Adrenal gland (tissue), 5 donors: ENCODE measurements around the gene DNAH1.

ENCODE experiments used
- POLR2A ChIP-seq, 2 donors: fragments of 450-650 bp; IDR thresholded peaks; one replicate each; pipeline ENCODE4 v1.6.1; 2017; ENCODE audit warnings: antibody characterized with exemption in 2 of 2, mild to moderate bottlenecking in 2 of 2, moderate library complexity in 1 of 2
- TF ChIP-seq, protein P1 (sequence below), 6 experiments: fragments of 450-650 bp in 4 of 6; fragments of 200-600 bp in 2 of 6; sonication (generic) in 1 of 6; IDR thresholded peaks; 1 replicate in 5 of 6; 2 replicates in 1 of 6; pipeline versions ENCODE4 v1.5.1 to v1.8.0; 2016 to 2021; ENCODE audit warnings: antibody characterized with exemption in 6 of 6, mild to moderate bottlenecking in 2 of 6, moderate library complexity in 1 of 6
- donor health status: DM: no; HTN: no; CAD: no.

DNA sequence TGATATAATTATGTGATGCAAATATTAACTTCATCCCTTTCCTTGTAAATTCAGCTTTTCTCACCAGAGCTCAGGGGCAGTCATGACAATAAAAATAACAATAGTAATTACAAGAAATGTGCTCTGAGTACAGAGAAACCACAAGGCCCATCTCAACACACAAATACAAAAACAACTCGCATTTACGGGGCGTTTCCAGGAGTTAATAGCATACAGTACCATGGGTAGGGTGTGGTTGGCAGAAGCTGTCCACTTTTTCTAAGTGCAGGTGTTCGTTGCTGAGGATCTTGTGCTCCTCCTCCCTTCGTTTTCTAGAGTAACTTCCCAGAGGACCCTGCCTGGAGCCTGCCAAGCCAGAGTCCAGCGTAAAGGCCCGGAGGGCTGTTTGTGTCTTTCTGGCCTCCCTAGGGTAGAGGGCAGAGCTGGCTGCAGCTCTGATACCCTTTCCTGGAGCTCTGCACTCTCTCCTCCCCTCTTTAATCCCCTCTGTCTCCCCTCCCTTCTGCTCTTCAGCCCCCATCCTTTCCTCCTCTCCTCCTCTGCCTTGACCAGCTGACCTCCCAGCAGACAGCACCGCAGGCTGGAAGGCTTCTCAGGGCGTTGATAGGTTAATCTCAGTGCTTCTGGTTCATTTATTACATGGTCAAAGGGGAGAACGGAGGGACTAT, 117.3 kb downstream of the DNAH1 start:
- no peak for TF ChIP-seq POLR2A (IDR thresholded peaks at IDR 0.05)
- TF ChIP-seq, protein P1, sequence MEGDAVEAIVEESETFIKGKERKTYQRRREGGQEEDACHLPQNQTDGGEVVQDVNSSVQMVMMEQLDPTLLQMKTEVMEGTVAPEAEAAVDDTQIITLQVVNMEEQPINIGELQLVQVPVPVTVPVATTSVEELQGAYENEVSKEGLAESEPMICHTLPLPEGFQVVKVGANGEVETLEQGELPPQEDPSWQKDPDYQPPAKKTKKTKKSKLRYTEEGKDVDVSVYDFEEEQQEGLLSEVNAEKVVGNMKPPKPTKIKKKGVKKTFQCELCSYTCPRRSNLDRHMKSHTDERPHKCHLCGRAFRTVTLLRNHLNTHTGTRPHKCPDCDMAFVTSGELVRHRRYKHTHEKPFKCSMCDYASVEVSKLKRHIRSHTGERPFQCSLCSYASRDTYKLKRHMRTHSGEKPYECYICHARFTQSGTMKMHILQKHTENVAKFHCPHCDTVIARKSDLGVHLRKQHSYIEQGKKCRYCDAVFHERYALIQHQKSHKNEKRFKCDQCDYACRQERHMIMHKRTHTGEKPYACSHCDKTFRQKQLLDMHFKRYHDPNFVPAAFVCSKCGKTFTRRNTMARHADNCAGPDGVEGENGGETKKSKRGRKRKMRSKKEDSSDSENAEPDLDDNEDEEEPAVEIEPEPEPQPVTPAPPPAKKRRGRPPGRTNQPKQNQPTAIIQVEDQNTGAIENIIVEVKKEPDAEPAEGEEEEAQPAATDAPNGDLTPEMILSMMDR (IDR thresholded peaks at IDR 0.05), result no peak
